ENCODE results near the gene EPHA5. TPM values are rescaled to one million over a fixed set of nuclear protein-coding genes. Genes with fewer than 3 reads are reported as not detected.

The EPHA5 gene
- total RNA-seq, 1 experiment from 2014 or later, result not detected

DNA sequence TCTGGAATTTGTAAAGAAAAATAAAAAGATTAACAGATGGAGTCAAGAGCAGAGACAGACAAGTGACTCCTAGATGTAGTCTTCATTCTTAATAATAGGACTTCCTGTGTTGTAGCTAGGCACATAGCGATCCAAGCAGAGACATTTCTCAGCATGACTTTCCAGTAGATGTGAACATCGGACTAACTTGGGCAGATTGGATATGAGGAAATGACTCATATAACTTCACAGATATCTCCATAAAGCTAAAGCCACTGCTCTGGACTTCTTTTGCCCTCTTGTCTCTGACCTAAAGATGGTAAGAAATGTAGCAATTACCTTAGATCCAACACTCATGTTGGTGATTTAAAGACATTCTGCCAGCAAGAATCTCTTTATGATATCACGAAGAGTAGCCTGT, 131.7 kb downstream of the EPHA5 start (continued):
- TF ChIP-seq YY1 (IDR thresholded peaks at IDR 0.05; ENCODE audit: extremely low read depth, insufficient replicate concordance, low read depth, low read length) (no peak), CEBPB (IDR thresholded peaks at IDR 0.05; ENCODE audit: low read depth) (no peak), POLR2A (IDR thresholded peaks at IDR 0.05; ENCODE audit: borderline replicate concordance, extremely low read depth, insufficient read depth, insufficient read length) (no peak), ZFX (IDR thresholded peaks at IDR 0.05) (no peak), RAD21 (IDR thresholded peaks at IDR 0.05; ENCODE audit: low read depth) (no peak), ZNF274 (IDR thresholded peaks at IDR 0.05; ENCODE audit: low read depth, low read length) (no peak)
- TF ChIP-seq, protein P1, sequence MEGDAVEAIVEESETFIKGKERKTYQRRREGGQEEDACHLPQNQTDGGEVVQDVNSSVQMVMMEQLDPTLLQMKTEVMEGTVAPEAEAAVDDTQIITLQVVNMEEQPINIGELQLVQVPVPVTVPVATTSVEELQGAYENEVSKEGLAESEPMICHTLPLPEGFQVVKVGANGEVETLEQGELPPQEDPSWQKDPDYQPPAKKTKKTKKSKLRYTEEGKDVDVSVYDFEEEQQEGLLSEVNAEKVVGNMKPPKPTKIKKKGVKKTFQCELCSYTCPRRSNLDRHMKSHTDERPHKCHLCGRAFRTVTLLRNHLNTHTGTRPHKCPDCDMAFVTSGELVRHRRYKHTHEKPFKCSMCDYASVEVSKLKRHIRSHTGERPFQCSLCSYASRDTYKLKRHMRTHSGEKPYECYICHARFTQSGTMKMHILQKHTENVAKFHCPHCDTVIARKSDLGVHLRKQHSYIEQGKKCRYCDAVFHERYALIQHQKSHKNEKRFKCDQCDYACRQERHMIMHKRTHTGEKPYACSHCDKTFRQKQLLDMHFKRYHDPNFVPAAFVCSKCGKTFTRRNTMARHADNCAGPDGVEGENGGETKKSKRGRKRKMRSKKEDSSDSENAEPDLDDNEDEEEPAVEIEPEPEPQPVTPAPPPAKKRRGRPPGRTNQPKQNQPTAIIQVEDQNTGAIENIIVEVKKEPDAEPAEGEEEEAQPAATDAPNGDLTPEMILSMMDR (IDR thresholded peaks at IDR 0.05 in 2 of 3, conservative IDR thresholded peaks at IDR 0.05 in 1 of 3; ENCODE audit: borderline replicate concordance in 1 of 3, insufficient read depth in 1 of 3, low read depth in 2 of 3, low read length in 2 of 3), result no peak
- TF ChIP-seq, protein P2, sequence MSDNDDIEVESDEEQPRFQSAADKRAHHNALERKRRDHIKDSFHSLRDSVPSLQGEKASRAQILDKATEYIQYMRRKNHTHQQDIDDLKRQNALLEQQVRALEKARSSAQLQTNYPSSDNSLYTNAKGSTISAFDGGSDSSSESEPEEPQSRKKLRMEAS (IDR thresholded peaks at IDR 0.05), result no peak

DNA sequence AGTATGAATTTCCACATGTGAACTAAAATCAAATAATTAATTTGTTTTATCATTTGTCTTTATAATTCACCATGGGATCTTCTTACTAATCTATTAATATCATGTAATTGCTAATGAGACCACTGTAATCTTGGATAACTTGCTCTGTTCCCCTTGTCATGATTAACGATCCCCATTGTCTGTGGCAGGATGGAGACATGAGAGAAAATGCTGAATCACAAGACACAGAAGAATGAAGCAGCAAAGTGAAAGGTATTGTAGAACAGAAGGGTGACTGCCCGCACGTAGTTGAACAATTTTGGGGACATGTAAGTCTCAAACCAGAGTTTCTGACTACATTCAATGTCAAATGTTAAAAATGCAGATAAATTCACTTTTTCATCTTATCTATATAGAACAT, 135.2 kb downstream of the EPHA5 start:
- Histone ChIP-seq H3K36me3 (ENCODE audit: control insufficient read depth in 1 of 2, insufficient read depth in 2 of 2, low read length in 2 of 2) (no peaks in the 10 kb centered on the region), H3K9me2 (ENCODE audit: insufficient read depth) (no peaks in the 10 kb centered on the region), H2AFZ (ENCODE audit: low read depth, low read length, poor library complexity, severe bottlenecking) (no peak overlapping the region), H3K4me1 (ENCODE audit: control insufficient read depth in 1 of 2, insufficient read depth in 2 of 2, low read length in 2 of 2) (no peaks in the 10 kb centered on the region), H3K9me3 (ENCODE audit: control insufficient read depth in 1 of 2, insufficient read depth in 1 of 2, low read depth in 1 of 2, low read length in 2 of 2) (peaks cover 3 to 25% of the 10 kb centered on the region in 2 experiments; a peak in 3 of 4 replicates), H3K9ac (ENCODE audit: low read length) (no peak overlapping the region), H3K27ac (ENCODE audit: low read depth, low read length) (no peak overlapping the region), H3K4me2 (ENCODE audit: low read length) (no peak overlapping the region), H3K27me3 (ENCODE audit: insufficient read depth, low read length) (no peaks in the 10 kb centered on the region), H3K4me3 (replicated peaks in 1 of 2; ENCODE audit: low read depth in 1 of 2, low read length in 2 of 2) (no peak overlapping the region), H4K20me1 (ENCODE audit: insufficient read depth) (no peaks in the 10 kb centered on the region), H3K79me2 (ENCODE audit: insufficient read depth, low read length) (no peaks in the 10 kb centered on the region)
- DNase-seq (ENCODE audit: low read depth, low spot score) (no peak), ATAC-seq (no peak)
- CTCF ChIA-PET, result no interaction called here
- POLR2A ChIA-PET, result no interaction called here
- no TSS peak for BruUV-seq (replicated peaks)
- intact Hi-C loops (cut with micrococcal nuclease), result no loop called here
- RAD21 ChIA-PET (ENCODE audit: low non-redundant PET in 1 of 2, low total read pairs in 2 of 2, uncharacterized antibody in 2 of 2, unreplicated experiment in 2 of 2), result no interaction called here
- no peak for TF ChIP-seq RAD21 (IDR thresholded peaks at IDR 0.05; ENCODE audit: low read depth)
- no peak for TF ChIP-seq POLR2AphosphoS5 (IDR thresholded peaks at IDR 0.05; ENCODE audit: low read depth, low read length)
- no peak for TF ChIP-seq TCF7L2 (IDR thresholded peaks at IDR 0.05; ENCODE audit: borderline replicate concordance, extremely low read depth, insufficient read depth, insufficient read length)
- TF ChIP-seq, protein P1 (IDR thresholded peaks at IDR 0.05 in 2 of 3, conservative IDR thresholded peaks at IDR 0.05 in 1 of 3; ENCODE audit: borderline replicate concordance in 1 of 3, insufficient read depth in 1 of 3, low read depth in 2 of 3, low read length in 2 of 3), result no peak
- TF ChIP-seq JUND (IDR thresholded peaks at IDR 0.05), result no peak
- no peak for TF ChIP-seq ZFX (IDR thresholded peaks at IDR 0.05)
- TF ChIP-seq, protein P3, sequence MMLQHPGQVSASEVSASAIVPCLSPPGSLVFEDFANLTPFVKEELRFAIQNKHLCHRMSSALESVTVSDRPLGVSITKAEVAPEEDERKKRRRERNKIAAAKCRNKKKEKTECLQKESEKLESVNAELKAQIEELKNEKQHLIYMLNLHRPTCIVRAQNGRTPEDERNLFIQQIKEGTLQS (IDR thresholded peaks at IDR 0.05), result no peak
- TF ChIP-seq FOSL1 (IDR thresholded peaks at IDR 0.05; ENCODE audit: low read depth), result no peak
- TF ChIP-seq, protein P2 (IDR thresholded peaks at IDR 0.05), result no peak
- TF ChIP-seq ELF1 (IDR thresholded peaks at IDR 0.05; ENCODE audit: borderline replicate concordance, low read depth), result no peak
- TF ChIP-seq, protein P4, sequence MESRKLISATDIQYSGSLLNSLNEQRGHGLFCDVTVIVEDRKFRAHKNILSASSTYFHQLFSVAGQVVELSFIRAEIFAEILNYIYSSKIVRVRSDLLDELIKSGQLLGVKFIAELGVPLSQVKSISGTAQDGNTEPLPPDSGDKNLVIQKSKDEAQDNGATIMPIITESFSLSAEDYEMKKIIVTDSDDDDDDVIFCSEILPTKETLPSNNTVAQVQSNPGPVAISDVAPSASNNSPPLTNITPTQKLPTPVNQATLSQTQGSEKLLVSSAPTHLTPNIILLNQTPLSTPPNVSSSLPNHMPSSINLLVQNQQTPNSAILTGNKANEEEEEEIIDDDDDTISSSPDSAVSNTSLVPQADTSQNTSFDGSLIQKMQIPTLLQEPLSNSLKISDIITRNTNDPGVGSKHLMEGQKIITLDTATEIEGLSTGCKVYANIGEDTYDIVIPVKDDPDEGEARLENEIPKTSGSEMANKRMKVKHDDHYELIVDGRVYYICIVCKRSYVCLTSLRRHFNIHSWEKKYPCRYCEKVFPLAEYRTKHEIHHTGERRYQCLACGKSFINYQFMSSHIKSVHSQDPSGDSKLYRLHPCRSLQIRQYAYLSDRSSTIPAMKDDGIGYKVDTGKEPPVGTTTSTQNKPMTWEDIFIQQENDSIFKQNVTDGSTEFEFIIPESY (IDR thresholded peaks at IDR 0.05; ENCODE audit: extremely low read depth, insufficient replicate concordance, low read length), result no peak
- no peak for TF ChIP-seq EGR1 (IDR thresholded peaks at IDR 0.05; ENCODE audit: low read depth)

All from HCT116 (cell line).